Hematopoietic multipotent progenitor cell treated with erythropoietin and hydrocortisone succinate and interleukin-3 and kit ligand, for 4 days (in vitro differentiated cells): ENCODE data around the gene UNK.

Source experiments
- DNase-seq: peaks from one replicate; pipeline ENCODE4 v3.0.0-alpha.2; 2015

The UNK gene

GRCh38 chr17:75784473-75785015 lies at the start of gene UNK:
UNK (plus strand) TSS chr17:75784806; CDS start chr17:75784881, 75 bp downstream.
- DNase-seq = peak; percentile 100

DNA sequence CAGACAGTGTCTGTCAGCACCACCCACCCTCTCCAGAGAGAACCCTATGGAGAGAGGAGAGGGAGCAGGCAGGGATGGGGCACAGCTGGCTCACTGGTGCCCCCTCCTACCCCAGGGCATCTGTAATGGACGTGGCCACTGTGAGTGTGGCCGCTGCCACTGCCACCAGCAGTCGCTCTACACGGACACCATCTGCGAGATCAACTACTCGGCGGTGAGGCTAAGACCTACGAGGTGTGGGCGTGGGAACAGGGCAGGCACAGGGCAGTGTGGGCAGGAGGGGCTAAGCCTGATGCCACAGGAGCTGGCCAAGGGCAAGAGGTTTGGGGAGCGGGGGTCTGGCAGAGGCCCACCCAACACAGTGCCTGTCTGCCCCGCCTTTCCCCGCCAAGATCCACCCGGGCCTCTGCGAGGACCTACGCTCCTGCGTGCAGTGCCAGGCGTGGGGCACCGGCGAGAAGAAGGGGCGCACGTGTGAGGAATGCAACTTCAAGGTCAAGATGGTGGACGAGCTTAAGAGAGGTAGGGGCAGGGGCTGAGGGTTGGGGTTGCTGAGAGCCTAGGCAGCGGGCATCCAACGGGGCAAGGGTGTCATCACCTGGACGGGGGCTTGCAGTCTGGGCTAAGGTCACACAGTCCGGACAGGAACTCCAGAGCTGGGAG lies 48.3 kb upstream of the UNK start:
- DNase-seq = no peak

DNA sequence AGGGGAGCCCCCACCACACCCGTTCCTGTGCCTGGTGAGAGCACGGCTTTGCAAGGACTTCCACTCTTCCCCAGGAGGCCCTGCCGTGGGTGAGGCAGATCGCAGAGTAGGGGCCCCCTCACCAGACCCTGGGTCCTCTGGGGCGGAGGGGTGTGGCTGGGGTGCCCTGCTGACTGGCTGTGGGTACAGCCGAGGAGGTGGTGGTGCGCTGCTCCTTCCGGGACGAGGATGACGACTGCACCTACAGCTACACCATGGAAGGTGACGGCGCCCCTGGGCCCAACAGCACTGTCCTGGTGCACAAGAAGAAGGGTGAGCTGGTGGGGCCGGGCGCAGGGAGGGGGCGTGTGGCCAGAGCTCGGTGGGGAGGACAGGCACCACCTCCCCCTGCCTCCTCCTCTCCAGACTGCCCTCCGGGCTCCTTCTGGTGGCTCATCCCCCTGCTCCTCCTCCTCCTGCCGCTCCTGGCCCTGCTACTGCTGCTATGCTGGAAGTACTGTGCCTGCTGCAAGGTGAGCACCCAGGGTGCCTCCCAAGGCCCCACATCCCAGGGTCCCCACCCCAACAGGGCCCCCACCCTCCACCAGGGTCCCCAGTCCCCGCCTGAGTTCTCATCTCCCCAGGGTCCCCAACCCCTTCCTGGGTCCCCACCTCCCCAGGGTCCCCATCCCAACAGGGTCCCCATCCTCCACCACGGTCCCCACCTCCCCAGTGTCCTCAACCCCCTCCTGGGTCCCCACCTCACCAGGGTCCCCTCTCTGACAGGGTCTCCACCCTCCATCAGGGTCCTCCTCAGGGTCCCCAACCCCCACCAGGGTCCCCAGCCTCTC lies 47.3 kb upstream of the UNK start:
- no peak for DNase-seq

DNA sequence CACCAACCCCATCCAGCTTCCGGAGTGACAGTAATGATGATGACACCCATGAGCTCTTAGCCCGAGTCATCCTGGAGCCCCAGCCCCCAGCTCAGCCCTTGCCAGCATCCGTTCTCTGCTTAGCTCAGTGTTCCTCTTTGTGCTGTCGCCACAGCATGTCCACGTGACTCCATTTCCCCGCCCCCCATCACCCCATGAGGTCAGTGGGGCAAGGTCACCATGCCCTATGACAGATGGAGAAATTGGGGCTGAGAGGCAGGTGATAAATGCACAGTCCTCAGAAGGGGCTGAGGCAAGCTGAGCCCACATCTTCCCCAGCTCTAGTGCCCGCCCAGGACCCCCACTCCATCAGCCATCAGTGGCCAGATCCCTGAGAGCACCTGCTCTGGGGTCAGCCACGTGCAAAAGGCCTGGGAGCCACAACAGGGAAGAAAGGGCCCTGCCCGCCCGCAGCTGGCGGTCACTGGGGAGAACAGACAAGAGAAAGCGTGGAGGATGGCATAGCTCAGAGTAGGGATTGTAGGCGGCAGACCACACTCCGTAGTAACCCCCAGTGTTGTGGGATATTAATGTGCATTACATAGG lies 46.3 kb upstream of the UNK start:
- peak; percentile 84 for DNase-seq

DNA sequence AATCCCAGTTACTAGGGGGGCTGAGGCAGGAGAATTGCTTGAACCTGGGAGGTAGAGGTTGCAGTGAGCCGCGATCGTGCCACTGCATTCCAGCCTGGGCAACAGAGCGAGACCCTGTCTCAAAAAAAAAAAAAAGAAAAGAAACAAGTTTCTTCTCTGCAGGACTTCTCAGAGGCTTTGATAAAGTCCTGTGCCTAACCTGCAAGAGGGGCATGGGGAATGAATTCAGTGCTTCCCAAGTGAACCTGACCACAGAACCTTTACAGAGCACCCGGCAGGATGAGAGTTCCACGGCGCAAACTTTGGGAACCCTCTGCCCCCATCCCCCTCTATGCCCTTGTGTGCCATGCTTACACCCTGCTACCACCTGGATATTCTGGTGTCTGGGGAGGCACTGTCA lies 45.4 kb upstream of the UNK start:
- DNase-seq = no peak

- no peak for DNase-seq
Observed at GRCh38 chr17:75739801-75740200, 44.8 kb upstream of the UNK start.

GRCh38 chr17:75740215-75740614 lies 44.4 kb upstream of the UNK start:
- DNase-seq = no peak

- no peak for DNase-seq
Observed at GRCh38 chr17:75740631-75741077, 44.0 kb upstream of the UNK start.

DNA sequence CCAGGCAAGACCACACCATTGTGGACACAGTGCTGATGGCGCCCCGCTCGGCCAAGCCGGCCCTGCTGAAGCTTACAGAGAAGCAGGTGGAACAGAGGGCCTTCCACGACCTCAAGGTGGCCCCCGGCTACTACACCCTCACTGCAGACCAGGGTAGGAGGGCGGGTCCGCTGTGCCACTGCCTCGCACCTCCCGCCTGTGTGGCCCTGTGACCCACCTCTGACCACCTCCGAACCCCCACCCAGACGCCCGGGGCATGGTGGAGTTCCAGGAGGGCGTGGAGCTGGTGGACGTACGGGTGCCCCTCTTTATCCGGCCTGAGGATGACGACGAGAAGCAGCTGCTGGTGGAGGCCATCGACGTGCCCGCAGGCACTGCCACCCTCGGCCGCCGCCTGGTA lies 42.3 kb upstream of the UNK start:
- DNase-seq = no peak

DNA sequence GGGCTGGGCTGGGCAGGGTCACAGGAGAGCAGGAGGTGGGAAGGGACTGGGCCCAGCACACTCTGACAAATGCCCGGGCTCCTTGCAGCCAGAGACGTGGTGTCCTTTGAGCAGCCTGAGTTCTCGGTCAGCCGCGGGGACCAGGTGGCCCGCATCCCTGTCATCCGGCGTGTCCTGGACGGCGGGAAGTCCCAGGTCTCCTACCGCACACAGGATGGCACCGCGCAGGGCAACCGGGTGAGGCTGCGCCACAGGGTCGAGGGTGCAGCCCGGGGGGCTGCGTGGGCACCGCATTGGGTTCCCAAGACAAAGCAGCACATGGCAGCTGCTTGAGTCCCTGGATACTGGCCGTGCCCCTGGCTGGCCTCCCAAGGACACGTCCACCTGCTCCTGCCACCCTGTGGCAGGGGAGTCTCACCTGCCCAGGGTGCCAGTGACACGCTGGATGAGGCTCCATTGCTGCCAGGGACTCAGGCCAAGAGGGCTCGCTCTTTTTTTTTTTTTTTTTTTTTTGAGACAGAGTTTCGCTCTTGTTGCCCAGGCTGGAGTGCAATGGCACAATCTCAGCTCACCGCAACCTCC lies 40.9 kb upstream of the UNK start:
- no peak for DNase-seq

GRCh38 chr17:75748706-75749105 lies 35.9 kb upstream of the UNK start:
- DNase-seq = no peak

DNA sequence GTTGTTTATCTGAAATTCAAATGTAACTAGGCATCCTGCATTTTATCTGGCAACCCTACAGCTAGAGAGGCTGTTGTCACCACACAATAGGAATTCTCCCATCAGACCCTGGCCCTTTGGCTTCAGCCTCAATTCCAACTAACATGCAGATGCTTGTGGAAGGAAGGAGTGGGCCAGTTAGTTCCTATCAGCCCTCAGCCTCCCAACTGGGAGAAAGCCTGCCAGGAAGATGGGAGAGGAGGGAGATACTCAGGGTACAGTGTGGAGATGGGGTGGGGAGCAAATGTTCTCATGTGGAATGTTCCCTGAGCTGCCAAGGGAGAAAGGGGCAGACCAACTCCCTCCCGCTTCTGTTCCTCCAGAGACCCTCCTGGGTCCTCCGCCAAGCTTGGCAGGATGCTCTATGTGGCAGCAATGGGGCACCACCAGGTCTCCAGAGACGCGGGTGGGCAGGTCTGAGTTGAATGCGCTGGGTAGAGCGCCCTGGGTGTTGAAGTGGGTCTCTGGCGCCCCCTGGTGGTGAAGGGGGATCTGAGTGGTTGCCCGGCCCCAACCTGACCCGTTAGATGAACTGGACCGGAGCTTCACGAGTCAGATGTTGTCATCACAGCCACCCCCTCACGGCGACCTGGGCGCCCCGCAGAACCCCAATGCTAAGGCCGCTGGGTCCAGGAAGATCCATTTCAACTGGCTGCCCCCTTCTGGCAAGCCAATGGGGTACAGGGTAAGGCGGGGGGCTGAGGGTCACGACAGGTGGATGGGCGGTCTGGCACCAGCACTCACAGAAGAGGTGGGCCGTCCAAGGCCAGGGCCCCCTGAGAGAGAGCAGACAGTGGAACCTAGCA lies 34.8 kb upstream of the UNK start:
- peak; percentile 90 for DNase-seq

GRCh38 chr17:75750661-75751423 lies 33.8 kb upstream of the UNK start:
- DNase-seq = no peak

GRCh38 chr17:75751676-75752404 lies 32.8 kb upstream of the UNK start:
- no peak for DNase-seq

GRCh38 chr17:75752405-75752709 lies 32.2 kb upstream of the UNK start:
- no peak for DNase-seq

DNA sequence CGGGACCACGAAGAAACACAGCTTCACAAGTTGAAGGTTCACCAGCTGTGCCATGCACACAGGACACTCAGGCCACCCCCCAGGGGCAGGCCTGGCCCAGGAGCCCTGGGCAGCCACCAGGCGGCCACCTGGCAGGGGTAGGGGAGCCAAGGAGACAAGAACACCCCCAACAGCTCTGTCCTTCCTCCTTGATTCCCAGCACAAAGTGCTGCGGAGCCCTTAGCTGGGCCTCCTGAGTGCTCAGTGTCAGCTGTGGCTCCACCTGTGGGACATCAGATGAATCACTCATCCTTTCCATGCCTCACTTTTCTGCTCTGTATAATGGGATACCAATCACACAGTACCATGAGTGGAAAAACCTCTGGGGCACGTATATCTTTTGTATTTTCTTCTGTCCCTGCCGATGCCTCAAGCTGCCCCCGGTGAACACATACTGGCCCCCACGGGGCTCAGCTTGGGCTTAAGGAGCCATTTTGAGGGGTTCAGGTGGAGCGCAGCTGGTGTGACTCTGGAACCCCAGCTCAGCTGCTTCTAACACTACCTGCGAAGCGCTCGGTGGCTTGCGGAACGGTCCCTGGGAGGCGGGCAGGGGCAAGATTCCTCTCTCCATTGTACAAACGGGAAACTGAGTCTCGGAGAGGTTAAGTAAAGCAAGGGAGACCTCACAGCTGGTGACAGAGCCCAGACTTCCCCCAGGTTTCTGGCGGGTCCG lies 31.6 kb upstream of the UNK start:
- DNase-seq = no peak

- peak; percentile 91 for DNase-seq
Observed at GRCh38 chr17:75753514-75754377, 30.9 kb upstream of the UNK start.

DNA sequence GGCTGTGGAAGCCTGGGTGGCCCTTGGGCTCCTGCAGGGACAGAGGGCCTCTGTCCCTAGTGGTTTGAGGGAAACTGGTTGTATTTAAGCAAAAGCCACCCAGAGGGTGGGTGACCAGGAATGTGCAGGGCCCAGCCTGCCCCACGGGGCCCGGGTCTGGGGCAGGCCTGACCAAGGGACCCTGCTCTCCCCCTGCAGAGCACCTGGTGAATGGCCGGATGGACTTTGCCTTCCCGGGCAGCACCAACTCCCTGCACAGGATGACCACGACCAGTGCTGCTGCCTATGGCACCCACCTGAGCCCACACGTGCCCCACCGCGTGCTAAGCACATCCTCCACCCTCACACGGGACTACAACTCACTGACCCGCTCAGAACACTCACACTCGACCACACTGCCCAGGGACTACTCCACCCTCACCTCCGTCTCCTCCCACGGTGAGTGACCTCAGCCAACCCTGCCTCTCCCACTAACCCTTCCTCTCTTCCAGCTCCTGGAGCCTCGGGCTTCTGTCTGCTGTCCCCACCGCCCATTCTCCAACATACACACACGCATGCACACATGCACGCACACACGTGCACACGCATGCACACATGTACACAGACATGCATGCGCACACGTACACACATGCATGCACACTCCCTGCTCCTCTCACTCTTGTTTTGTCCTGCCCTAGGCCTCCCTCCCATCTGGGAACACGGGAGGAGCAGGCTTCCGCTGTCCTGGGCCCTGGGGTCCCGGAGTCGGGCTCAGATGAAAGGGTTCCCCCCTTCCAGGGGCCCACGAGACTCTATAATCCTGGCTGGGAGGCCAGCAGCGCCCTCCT lies 30.0 kb upstream of the UNK start:
- DNase-seq = no peak
